Loucy (cell line): ENCODE measurements around the gene OPRM1.

Experiments used
- H2AFZ ChIP-seq: fragments of 200-600 bp; sonication (generic); 2 replicates; pipeline ENCODE4 v1.6.0; 2016; ENCODE audit warnings: antibody characterized with exemption, mild to moderate bottlenecking, low read length, moderate library complexity
- H3F3A ChIP-seq: fragments of 200-600 bp; 2 replicates; pipeline ENCODE4 v1.6.0; 2016; ENCODE audit warnings: antibody characterized with exemption, low read depth, mild to moderate bottlenecking
- H3K27me3 ChIP-seq: fragments of 200-600 bp; sonication (generic); 2 replicates; pipeline ENCODE4 v1.6.1; 2014; ENCODE audit warnings: low read length, mild to moderate bottlenecking; ENCODE audit not compliant: insufficient read depth, poor library complexity, severe bottlenecking
- H3K36me3 ChIP-seq: fragments of 200-600 bp; sonication (generic); 2 replicates; pipeline ENCODE4 v1.6.1; 2016; ENCODE audit warnings: low read length; ENCODE audit not compliant: insufficient read depth
- H3K4me1 ChIP-seq: fragments of 200-600 bp; sonication (generic); 2 replicates; pipeline ENCODE4 v1.5.1; 2014; ENCODE audit warnings: low read length, mild to moderate bottlenecking; ENCODE audit not compliant: insufficient read depth, poor library complexity, severe bottlenecking
- H3K4me2 ChIP-seq: fragments of 200-600 bp; sonication (generic); 2 replicates; pipeline ENCODE4 v1.6.0; 2014; ENCODE audit warnings: antibody characterized with exemption, low read length, low read depth, mild to moderate bottlenecking; ENCODE audit not compliant: poor library complexity, severe bottlenecking
- H3K4me3 ChIP-seq: fragments of 200-600 bp; sonication (generic); 2 replicates; pipeline ENCODE4 v1.5.1; 2014; ENCODE audit warnings: low read length, mild to moderate bottlenecking, mixed read lengths; ENCODE audit not compliant: poor library complexity, severe bottlenecking
- H3K79me2 ChIP-seq: fragments of 200-600 bp; sonication (generic); 2 replicates; pipeline ENCODE4 v1.6.1; 2014; ENCODE audit warnings: low read length; ENCODE audit not compliant: insufficient read depth
- H3K9ac ChIP-seq: fragments of 200-600 bp; sonication (generic); 2 replicates; pipeline ENCODE4 v1.6.0; 2014; ENCODE audit warnings: mild to moderate bottlenecking, low read depth, low read length, moderate library complexity; ENCODE audit not compliant: poor library complexity, severe bottlenecking
- H3K9me2 ChIP-seq: fragments of 200-600 bp; sonication (generic); replicated peaks from 2 replicates; pipeline ENCODE4 v1.6.1; 2016; ENCODE audit warnings: low read depth, low read length, mixed read lengths
- H3K9me3 ChIP-seq: fragments of 200-600 bp; sonication (generic); 2 replicates; pipeline ENCODE4 v1.6.1; 2014; ENCODE audit warnings: mild to moderate bottlenecking, antibody characterized with exemption, low read length, low read depth; ENCODE audit not compliant: insufficient read depth
- H4K20me1 ChIP-seq: fragments of 200-600 bp; sonication (generic); 2 replicates; pipeline ENCODE4 v1.6.0; 2014; ENCODE audit warnings: antibody characterized with exemption, low read length, mild to moderate bottlenecking; ENCODE audit not compliant: insufficient read depth, poor library complexity, severe bottlenecking
- CTCF ChIP-seq: fragments of 200-600 bp; sonication (generic); conservative IDR thresholded peaks from 2 replicates; pipeline ENCODE4 v1.5.1; 2014; ENCODE audit warnings: mild to moderate bottlenecking, antibody characterized with exemption, low read length
- EZH2phosphoT487 ChIP-seq: fragments of 200-600 bp; IDR thresholded peaks from 2 replicates; pipeline ENCODE4 v1.6.1; 2018; ENCODE audit warnings: antibody characterized with exemption, mild to moderate bottlenecking, moderate library complexity, borderline replicate concordance

OPRM1 gene

DNA sequence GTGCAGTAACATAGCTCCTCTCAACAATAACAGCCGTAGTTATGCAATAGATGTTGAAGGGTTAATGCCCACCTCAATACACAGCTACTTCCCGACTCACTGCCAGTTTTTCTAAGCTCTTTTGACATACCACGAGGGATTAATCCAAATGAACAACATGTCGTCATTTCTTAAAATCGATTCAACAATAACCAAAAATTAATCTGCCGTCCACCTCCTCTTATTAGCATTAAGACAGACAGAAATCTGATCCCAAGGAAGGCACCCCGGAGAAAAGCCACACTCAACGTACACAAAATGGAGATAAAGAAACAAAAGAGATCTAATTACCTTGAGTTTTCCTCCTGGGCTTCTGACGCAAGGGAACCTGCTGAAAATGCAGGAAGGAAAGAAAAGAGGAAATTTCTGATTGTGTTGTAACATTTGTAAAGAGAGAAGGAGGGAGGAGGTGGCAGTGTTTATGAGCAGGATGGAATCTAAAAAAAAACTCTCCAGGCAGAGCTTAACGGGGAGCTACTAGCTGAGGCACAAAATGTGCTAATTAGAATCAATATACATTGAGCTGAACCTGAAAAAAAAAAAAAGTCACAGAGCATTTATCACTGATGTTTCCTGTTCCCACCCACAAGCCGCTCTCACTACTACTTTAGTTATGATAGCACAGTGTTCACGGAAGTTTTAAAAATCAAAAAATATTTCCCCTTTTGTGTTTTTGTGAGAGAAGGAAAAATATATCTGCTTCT lies 208.2 kb downstream of the OPRM1 start:
- TF ChIP-seq CTCF (no peak), EZH2phosphoT487 (no peak)
- Histone ChIP-seq H3K9me2 (no peaks in the 10 kb centered on the region), H3K4me2 (peak overlapping the region; percentile 90), H3K9me3 (no peaks in the 10 kb centered on the region), H3K4me3 (peak overlapping the region; percentile 75), H3K9ac (peak overlapping the region; percentile 71), H3K4me1 (peaks cover 84% of the 10 kb centered on the region), H4K20me1 (no peaks in the 10 kb centered on the region), H3K27me3 (no peaks in the 10 kb centered on the region), H3K79me2 (peaks cover 18% of the 10 kb centered on the region), H3K36me3 (no peaks in the 10 kb centered on the region), H3F3A (no peaks in the 10 kb centered on the region; the same call in 1 of the 2 replicates), H2AFZ (peak overlapping the region; percentile 80)

DNA sequence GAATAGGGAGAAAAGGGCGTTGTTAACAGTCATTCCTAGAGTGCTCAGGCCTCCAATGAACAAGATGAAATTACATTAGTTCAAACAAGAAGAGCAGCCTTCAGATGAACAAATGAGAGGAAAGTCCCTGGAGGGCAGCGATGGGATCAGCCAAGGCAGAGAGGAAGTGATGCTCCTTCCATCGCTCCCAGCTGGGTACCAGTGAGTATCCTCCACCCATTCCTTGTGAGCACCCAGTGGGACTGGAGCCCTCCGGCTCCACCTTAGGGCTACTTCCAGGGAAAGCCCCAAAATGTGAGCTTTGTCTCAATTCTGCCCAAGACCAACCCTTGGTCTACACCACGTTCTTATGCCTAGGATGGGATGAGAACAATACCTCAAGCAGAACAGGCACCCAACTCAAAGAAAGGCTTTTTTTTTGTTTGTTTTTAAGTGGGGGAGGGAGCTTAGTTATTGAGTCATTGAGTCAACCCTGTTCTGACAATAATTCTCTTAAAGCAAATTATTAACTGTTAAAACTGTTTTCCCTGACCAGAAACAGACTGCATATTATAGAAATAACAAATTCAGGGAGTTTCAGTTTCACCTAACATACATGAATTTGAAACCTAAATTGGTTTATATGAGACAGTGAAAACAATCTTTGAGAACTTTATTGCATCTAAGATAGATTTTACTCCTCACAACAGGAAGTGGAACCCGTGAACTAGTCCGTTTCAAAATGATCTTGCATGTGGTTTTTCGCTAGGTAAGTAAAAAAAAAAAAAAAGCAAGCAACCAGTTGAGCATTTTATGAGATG lies 210.7 kb downstream of the OPRM1 start:
- H2AFZ ChIP-seq: peak overlapping the region; percentile 81
- H3F3A ChIP-seq: no peaks in the 10 kb centered on the region; the same call in 1 of the 2 replicates
- no peaks in the 10 kb centered on the region for H3K27me3 ChIP-seq
- H3K36me3 ChIP-seq: no peaks in the 10 kb centered on the region
- H3K79me2 ChIP-seq: peaks cover 10% of the 10 kb centered on the region
- H4K20me1 ChIP-seq: no peaks in the 10 kb centered on the region
- no peaks in the 10 kb centered on the region for H3K9me3 ChIP-seq
- H3K9ac ChIP-seq: peak overlapping the region; percentile 52
- peak overlapping the region; percentile 70 for H3K4me3 ChIP-seq
- no peaks in the 10 kb centered on the region for H3K9me2 ChIP-seq
- no peak for TF ChIP-seq CTCF
- no peak for TF ChIP-seq EZH2phosphoT487
- H3K4me2 ChIP-seq: peak overlapping the region; percentile 73
- H3K4me1 ChIP-seq: peaks cover 71% of the 10 kb centered on the region

DNA sequence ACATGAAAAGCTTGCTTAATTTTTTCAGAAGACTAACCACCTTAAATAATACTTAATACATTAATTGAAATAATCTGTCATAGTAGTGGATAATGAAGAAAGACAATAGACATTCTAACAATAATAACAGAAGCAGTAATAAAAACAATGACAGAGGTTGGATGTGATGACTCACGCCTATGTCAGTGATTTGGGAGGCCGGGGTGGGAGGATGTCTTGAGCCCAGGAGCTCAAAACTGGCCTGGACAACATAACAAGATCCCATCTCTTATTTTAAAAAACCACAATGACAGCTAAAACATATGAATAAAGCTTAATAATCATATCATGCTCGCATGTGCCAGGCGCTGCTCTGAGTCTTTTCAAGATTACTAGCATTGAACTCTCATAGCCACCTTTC lies 212.1 kb downstream of the OPRM1 start:
- Histone ChIP-seq H3F3A (no peaks in the 10 kb centered on the region; the same call in 1 of the 2 replicates), H3K9ac (no peak overlapping the region), H3K4me2 (peak overlapping the region; percentile 73), H3K9me2 (no peaks in the 10 kb centered on the region), H3K79me2 (no peaks in the 10 kb centered on the region; the same call in 1 of the 2 replicates), H4K20me1 (no peaks in the 10 kb centered on the region), H3K36me3 (no peaks in the 10 kb centered on the region), H3K9me3 (peaks cover 6% of the 10 kb centered on the region; the same call in 1 of the 2 replicates), H3K4me1 (peaks cover 58% of the 10 kb centered on the region), H3K27me3 (no peaks in the 10 kb centered on the region), H2AFZ (no peak overlapping the region), H3K4me3 (no peak overlapping the region)
- TF ChIP-seq CTCF: no peak
- TF ChIP-seq EZH2phosphoT487: no peak
